ENCODE data around the gene RHOT2.
A peak's percentile ranks its signal among the peaks of the same experiment; 100 is the strongest.

RHOT2 gene

DNA sequence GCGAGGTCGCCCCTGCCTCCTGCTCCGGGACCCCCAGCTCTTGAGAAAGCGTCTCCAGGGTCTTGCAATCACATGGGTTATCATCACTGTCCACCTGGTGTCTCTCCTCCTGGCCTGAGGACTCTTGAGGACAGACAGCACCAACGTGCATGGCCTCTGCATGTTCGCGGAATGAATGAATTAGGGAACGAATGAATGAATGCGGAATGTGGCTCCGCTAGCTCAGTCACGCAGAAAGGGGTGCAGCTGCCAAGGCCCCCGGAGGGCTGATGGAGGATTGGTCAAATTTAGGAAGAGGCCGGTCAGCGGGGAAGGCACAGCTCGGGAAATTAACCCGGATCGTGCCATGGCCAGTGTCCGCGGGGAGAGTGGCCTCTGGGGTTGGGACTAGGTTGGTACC, 34.4 kb downstream of the RHOT2 start:
- no peak for DNase-seq

DNA sequence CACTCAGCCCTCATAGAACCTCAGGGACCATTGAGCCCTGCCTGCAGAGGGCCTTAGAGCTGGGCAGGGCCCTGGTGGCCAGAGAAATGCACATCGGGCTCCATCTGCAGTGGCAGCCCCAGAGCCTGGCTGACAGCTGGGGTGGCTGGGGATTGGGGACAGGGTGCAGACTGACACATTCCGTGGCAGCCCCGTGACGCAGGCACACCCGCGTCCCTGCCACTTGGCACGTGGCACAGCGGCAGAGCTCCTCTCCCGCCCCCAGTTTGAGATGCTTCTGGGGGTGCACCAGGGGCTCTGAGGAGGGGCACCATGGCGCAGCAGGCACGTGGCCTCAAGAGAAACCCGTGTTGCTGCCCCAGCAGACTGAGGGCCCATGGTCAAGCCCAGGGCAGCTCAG, 35.5 kb downstream of the RHOT2 start:
- DNase-seq: no peak

DNA sequence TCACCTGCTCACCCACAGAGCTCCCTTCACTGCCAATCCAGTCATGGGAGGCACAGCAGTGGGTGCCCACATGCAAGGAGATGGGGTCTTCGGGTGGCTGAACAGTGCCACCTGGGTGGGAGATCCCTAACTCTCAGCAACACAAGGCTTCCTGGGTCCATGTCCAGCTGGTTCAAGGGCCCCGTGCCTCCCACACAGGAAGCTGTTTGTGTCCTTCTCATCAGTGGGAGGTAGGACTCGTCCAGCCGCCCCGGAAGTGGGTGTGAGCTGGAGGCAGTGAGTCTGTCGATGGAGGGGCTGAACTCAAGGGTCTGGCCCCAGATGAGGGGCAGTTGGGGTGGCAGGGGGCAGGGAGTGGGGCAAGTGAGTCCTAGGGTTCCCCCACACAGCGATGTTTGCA, 36.1 kb downstream of the RHOT2 start:
- no peak for DNase-seq

DNA sequence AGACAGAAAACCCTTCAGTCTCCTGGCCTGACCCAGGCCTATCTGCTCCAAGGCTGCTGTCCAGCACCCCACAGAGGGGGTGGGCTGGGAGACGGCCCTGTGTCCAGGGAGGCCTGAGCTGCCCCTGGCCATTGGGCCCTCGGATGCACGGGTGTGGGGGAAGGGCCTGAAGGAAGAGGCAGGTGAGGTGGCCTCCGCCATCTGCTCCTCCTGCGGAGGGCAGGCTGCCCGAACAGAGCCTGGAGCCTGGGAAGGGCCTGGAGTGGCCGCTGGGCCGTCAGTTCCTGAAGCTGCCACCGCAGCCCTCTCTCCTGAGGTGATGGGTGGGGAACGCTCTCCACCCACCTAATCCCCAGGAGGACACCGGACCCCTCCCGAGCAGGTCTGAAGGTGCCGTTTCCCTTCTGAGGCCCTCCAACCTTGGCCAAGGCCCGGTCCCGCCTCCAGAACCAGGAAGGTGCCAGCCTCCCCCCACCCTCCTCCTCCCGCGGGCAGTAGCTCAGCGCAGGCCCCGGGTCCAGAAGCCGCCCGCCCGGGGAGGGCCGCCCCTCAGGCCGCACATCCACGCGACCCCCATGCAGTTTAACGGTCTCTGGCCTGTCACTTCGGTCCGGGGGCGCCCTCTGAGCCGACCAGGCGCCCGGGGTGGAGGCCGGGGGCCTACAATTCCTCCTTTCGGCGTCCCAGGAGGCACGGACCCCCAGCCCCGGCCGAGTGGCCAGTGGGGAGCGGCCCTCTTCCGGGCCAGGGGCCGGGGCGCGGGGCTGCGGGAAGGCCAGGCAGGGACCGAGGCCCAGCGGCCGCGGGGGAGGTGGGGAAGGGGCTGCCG, 36.8 kb downstream of the RHOT2 start:
- no peak for DNase-seq

DNA sequence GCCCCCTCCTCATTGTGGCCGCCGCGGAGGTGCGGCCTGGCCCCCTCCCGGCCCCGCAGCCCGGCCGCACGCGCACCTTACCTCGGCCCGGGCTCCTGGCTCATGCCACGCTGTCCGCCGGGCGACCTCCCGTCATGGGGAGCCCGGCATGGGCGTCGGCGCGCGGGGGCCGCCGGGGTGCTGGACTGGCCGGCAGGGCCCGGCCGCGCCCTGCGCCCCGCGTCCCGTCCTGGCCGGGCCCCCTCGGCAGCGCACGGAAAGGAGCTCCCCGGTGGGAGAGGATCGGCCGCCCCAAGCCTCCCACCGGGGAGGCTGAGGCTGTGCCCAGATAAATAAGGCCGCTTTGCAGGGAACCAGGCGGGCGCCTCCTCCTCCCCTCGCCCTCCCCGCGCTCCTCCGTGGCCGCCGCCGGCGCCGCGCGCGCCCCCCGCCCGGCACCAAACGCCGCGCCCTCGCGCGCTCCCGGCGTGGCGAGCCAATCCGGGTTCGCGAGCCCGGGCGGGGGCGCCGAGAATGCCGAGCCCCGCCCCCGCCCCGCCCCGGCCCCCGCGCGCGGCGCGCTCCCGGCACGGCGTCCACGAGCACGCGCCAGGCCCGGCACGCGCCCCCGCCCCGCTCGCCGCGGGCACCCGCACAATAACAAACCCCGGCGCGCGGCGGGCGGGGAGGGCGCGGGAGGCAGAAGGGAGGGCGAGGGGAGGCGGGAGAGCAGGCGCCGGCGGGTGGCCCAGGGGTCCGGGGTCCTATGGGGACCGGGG, 37.7 kb downstream of the RHOT2 start, which contains the start of gene FBXL16:
FBXL16 (minus strand) TSS at position 371 of the 758 bp plus-strand sequence. CDS start 8,396 bp downstream, outside the sequence.
- no peak for DNase-seq

DNA sequence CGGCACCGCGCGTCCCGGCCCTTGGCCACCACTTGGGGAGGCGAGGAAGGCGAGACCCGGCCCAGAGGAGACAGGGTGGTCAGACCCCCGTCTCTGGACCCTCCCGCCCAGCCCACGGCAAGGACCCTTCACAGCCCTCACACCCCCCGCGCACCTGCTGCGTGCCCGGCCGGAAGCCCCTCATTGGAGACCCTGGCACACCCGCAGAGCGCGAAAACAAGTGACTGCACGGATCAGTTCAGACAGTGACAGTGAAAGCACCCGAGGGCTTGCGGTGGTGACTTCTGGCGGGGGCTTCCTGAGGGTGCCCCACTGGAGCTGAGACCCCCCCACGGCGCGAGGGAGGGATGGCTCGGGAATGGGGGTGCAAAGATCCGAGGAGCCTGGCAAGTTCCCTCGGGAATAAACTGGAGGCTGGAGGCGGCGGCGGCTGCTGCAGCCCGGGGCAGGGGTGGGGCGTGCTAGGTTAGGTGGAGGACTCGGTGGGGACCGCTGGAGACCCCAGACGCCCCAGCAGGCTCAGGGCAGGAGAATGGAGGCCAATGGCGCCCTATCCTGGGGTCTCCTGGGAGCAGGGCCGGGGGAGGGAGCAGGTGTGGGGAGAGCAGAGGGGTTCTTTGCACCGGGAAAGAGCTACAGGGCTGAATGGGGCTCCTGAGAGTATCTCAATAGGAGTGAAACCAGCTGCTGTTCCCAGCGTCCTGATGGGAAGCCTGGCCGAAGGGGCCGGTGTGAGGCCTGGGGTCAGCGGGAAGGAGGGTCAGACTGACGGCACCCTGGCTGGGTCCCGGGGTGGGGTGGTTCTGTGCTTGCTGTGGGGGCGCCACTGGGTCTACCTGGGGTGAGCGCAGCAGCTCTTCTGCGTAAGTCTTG, 38.5 kb downstream of the RHOT2 start:
- no peak for DNase-seq

DNA sequence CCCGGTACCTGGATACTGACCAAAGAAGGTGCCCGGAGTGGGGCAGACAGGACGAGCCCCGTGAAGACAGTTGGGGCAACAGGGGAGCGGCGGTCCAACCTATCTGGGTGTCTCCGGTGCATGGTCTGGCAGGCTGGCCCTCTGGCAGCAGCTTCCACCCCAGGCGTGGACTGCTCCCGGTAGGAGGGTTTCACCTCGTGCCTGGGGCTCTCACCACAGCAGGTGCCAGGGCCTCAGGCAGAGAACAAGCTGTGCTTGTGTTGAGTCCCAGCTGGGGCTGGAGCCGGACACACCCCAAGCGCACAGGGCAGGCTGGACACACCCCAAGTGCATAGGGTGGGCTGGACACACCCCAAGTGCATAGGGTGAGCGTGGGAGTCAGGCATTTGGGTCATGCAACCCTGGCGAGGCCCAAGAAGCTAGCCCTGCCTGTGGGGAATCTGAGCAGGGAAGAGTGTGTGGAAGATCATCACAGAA, 39.2 kb downstream of the RHOT2 start:
- DNase-seq: no peak

DNA sequence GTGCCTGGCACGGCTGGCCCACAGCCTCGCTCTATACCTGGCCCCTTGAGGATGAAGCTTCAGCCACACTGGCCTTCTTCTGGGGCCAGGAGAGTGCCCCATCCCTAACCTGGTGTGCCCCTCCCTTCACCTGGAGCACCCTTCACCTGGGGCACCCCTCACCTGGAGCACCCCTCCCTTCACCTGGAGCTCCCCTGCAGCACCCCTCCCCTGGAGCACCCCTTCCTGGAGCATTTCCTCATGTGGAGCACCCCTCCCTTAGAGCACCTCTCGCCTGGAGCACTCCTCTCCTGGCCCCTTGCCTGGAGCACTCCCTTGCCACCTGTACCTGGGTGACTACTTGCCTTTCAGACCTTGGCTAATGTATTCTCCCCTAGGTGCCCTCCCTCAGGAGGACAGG, 40.1 kb downstream of the RHOT2 start:
- DNase-seq: no peak

DNA sequence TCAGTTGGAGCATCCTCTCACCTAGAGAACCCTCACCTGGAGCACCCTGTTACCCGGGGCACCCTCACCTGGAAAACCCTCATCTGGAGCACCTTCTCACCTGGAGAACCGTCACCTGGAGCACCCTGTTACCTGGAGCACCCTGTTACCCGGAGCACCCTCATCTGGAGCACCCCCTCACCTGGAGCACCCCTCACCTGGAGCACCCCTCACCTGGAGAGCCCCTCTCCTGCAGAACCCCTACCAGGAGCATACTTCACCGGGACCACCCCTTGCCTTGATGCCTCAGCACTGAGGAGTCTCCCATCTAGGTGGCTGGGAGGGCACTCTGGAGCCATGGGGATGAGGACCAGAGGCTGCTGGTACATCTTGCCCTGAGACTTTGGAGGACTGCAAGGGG, 41.0 kb downstream of the RHOT2 start:
- DNase-seq: no peak

DNA sequence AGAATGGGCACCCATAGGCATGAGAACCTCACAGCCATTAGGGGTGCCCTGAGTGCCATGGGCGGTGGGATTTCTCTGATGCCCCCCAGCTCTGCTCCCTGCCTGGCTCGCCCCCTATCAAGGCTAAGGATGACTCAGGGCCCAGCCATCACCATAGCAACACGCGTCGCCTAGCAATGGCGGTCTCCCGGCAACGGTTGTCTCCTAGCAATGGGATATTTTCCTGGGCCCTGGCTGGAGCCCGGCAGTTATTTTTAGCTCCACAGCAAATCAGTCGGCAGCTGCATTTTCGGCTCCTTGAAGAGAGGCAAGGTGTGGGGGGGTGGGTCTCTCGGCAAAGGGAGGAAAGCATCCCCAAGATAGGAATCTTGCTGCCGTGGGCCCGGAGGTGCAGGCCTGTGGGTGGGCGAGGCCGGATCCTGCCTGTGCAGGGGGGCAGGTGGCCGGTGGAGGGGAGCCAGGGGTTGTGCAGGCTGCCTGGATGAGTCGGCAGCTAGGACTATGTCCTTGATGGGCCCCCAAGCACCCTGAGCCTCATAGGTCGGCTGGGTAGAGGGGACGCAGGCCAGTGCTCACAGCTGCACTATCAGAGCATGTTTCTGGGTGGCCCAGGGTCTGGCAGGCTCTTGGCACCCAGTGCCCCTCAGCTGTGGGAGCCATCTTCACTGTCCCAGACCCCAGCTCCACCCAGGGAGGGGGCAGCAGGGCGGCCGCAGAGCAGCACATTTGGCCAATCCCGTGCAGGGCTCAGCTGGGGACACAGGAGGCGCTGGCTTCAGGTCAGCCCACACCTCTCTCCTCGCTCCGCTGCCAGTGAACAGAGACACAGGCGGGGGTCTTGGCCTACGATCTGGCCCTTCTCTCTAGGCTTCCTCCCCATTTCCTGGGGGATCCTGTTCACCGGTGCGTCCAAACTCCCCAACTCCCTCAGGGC, 41.9 kb downstream of the RHOT2 start:
- peak; percentile 81 for DNase-seq

DNA sequence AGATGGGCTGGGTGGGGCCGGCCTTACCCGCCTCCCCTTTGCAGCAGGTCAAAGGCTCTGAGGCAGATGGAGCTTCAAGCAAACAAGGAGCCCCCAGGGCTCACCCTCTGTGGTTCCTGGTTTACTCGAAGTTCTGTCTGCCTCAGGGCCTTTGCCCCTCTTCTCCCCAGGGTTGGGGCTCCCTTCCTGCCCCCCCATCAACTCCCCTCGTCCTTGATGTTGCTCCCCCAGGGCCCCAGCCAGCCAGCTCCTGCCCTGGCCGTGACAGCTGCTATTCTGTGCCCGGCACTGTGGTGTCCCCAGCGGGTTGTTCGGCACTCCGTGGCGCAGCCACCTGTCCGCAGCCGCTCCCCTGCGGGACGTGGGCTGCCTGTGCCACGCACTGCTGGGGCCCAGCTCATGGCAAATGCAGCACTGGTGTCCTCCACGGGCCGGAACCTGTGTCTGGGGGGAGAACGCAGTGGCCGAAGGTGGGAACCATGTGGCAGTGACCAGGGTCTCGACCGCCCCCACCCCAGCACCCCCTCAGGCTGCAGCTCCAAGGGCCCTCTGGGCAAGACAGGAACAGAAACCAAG, 42.7 kb downstream of the RHOT2 start:
- DNase-seq: no peak

DNA sequence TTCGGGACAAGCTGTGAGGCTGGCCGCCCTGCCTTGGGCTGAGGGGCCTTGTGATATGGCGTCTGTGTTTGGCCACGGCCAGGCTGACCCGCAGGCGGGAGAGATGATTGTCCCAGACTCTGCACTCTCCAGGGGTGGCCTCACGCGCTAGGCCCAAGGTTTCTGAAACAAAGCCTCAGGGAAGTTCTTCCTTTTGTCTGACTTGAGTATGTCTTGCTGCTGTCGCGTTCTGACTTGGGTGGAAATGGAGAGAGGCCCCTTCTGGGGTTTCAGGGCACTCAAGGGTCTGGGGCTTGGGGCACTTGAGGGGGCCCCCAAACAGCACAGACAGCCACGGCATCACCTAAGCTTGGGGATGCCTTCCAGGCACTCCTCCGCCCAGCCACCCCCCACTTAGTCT, 43.2 kb downstream of the RHOT2 start:
- no peak for DNase-seq

DNA sequence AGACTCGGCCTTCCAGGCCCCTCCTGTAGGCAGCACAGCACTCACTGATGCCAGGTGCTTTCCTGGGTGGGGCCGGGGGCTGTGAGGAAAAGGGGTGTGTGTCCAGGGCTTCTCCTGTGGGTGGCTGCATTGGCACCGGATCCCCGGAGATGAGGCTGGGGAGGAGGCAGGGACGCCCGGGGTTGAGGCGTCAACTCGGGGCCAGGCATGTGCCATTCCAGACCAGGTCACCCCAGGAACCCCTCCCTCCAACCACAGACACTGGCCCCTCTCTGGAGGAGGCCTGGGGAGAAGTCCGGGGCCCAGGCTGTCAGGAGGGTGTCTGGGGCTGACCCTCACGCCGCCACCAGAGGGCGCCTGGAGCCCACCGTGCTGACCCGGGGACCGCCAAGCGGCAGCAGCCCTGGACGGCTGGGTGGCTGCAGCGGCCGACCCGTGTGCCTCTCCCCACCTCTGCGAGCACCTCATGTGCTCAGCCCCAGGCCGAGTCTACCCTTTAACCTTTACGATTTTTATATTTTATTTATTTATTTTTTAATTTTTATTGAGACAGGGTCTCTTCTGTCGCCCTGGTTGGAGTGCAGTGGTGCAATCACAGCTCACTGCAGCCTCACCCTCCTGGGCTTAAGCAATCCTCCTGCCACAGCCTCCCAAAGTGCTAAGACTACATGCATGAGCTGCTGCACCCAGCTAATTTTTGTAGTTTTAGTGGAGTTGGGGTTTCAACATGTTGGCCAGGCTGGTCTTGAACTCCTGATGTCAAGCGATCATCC, 43.8 kb downstream of the RHOT2 start:
- DNase-seq: peak; percentile 77

DNA sequence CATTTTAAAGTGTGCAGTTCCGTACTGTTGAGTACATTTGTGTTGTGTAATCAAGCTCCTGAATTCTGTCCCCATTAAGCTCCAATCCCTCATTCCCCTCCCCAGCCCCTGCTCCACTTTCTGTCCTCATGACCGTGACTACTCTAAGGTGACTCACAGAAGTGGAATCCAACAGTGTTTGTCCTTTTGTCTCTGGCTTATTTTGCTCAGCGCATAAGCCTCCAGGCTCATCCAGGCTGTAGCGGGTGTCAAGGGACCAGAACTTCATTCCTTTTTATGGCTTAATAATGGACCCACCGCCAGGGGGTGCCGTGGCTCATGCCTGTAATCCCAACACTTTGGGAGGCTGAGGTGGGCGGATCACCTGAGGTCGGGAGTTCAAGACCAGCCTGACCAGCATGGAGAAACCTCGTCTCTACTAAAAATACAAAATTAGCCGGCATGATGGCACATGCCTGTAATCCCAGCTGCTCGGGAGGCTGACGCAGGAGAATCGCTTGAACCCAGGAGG, 44.9 kb downstream of the RHOT2 start:
- DNase-seq: peak; percentile 87

DNA sequence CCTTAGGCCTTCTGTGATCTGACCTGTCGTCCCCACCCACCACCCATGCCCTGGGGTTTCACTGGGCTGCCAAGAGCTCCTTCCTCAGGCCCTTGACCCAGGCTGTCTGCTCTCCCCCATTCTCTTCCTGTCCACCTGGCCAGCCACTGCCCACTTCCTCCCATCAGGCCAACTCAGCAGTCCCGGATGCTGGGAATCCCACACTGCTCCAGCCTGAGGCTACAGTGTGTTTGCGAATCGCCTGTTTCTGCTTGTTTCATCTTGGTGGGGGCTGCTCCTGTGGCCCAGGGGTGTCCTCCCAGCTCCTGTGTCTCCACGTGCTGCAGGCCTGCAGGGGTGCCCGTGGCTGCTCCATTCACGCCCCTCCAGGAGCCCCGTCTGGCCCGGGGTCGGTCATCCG, 46.1 kb downstream of the RHOT2 start:
- no peak for DNase-seq

DNA sequence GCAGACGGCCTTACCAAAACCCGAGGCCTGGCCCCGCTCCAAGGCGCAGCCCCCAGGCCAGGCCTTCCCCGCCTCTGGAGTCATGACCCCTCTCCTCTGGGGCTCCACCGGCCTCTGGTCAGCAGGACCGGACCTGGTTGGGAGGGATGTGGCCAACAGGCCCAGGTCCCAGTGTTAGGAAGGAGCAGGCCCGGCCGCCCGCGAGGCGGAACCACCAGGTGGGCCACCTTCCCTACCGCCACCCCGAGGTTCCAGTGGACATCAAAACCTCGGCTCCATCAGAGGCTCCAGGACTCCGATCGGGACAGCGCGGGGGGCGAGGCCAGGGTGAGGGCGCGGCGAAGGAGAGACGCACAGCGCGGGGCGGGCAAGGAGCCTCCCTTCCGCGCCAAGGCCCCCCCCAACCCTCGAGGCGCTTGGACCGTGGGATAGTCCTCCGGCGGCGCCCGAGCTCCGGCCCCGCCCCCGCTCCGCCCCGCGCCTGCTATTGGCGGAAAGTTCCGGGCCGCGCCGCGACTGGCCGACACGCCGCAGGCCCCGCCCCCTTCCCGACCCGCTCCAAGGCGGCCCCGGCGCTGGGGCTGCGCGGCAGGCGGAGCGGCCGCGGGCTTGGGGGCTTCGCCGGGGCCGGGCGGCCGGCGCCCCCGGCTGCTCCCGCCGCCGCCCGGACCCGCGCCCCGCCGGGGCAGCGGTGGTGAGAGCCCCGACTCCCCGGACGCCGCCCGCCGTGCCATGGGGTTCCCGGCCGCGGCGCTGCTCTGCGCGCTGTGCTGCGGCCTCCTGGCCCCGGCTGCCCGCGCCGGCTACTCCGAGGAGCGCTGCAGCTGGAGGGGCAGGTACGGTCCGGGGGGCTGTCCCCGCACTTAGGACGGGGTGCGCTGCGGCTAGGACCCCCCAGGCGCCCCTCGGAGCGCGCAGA, 46.9 kb downstream of the RHOT2 start, which contains the start of gene METRN:
METRN (plus strand) TSS at position 561 of the 919 bp plus-strand sequence; CDS start at position 733, 172 bp downstream.
- DNase-seq: peak; percentile 88

DNA sequence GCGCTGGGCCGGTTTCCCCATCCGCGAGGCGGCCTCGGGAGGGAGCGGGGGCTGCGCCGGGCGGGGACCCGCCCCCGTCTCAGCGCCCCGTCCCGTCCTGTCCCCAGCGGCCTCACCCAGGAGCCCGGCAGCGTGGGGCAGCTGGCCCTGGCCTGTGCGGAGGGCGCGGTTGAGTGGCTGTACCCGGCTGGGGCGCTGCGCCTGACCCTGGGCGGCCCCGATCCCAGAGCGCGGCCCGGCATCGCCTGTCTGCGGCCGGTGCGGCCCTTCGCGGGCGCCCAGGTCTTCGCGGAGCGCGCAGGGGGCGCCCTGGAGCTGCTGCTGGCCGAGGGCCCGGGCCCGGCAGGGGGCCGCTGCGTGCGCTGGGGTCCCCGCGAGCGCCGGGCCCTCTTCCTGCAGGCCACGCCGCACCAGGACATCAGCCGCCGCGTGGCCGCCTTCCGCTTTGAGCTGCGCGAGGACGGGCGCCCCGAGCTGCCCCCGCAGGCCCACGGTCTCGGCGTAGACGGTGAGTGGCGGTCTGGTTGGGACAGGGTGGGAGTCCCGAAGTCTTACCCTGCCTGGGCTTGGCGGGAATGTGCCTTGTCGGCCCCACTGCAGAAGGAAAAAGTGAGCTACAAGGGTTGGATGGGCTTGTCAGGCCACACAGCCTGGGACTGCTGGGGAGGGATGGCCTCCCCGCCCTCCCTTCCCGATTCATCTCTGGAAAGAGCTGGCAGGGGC, 47.7 kb downstream of the RHOT2 start:
- no peak for DNase-seq

DNA sequence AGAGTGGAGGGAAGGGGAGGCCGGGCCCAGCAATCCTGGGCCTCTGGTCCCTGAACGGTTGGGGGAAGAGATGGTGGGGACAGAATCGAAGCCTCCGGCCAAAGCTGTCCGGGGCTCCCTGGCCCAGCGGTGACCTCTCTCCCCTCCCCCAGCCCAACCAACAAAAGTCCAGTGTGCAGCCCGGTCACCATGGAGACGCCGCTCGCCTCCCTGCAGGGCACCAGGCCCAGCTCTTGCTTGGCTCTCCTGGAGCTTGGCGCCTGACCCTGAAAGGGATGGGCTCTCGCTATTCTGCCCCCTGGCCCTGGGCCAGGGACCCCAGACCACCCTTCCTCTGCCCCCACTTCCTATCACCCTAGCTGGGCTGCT, 48.3 kb downstream of the RHOT2 start:
- DNase-seq: no peak
